Measurements from ENCODE around the gene CFAP43.

GRCh38 chr10:104123397-104123796 is 108.8 kb downstream of the CFAP43 start:
- TF ChIP-seq EP300 (IDR thresholded peaks at IDR 0.05; ENCODE audit: borderline replicate concordance in 1 of 2, control insufficient read depth in 1 of 2, low read depth in 2 of 2, low read length in 2 of 2) (no peak), SPI1 (IDR thresholded peaks at IDR 0.05; ENCODE audit: borderline replicate concordance, insufficient read depth, low read depth, low read length) (no peak), USF2 (IDR thresholded peaks at IDR 0.05; ENCODE audit: borderline replicate concordance, low read depth, low read length) (no peak), ZNF384 (IDR thresholded peaks at IDR 0.05; ENCODE audit: borderline replicate concordance, low read depth, low read length) (no peak), CBX5 (IDR thresholded peaks at IDR 0.05; ENCODE audit: low read depth) (no peak), YY1 (IDR thresholded peaks at IDR 0.05; ENCODE audit: low read depth, low read length) (no peak), E2F4 (IDR thresholded peaks at IDR 0.05; ENCODE audit: low read depth, low read length) (no peak), SMC3 (IDR thresholded peaks at IDR 0.05; ENCODE audit: borderline replicate concordance, low read length) (peak; percentile 43; the same call in 1 of the 2 replicates), RBBP5 (conservative IDR thresholded peaks at IDR 0.05) (no peak), IKZF1 (conservative IDR thresholded peaks at IDR 0.05) (no peak), POLR2A (IDR thresholded peaks at IDR 0.05; ENCODE audit: low read depth, low read length) (no peak), RCOR1 (conservative IDR thresholded peaks at IDR 0.05; ENCODE audit: low read depth, low read length) (no peak)
- TF ChIP-seq, protein P1, sequence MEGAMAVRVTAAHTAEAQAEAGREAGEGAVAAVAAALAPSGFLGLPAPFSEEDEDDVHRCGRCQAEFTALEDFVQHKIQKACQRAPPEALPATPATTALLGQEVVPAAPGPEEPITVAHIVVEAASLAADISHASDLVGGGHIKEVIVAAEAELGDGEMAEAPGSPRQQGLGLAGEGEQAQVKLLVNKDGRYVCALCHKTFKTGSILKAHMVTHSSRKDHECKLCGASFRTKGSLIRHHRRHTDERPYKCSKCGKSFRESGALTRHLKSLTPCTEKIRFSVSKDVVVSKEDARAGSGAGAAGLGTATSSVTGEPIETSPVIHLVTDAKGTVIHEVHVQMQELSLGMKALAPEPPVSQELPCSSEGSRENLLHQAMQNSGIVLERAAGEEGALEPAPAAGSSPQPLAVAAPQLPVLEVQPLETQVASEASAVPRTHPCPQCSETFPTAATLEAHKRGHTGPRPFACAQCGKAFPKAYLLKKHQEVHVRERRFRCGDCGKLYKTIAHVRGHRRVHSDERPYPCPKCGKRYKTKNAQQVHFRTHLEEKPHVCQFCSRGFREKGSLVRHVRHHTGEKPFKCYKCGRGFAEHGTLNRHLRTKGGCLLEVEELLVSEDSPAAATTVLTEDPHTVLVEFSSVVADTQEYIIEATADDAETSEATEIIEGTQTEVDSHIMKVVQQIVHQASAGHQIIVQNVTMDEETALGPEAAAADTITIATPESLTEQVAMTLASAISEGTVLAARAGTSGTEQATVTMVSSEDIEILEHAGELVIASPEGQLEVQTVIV (IDR thresholded peaks at IDR 0.05; ENCODE audit: borderline replicate concordance, partially characterized antibody), result no peak
- TF ChIP-seq, protein P2, sequence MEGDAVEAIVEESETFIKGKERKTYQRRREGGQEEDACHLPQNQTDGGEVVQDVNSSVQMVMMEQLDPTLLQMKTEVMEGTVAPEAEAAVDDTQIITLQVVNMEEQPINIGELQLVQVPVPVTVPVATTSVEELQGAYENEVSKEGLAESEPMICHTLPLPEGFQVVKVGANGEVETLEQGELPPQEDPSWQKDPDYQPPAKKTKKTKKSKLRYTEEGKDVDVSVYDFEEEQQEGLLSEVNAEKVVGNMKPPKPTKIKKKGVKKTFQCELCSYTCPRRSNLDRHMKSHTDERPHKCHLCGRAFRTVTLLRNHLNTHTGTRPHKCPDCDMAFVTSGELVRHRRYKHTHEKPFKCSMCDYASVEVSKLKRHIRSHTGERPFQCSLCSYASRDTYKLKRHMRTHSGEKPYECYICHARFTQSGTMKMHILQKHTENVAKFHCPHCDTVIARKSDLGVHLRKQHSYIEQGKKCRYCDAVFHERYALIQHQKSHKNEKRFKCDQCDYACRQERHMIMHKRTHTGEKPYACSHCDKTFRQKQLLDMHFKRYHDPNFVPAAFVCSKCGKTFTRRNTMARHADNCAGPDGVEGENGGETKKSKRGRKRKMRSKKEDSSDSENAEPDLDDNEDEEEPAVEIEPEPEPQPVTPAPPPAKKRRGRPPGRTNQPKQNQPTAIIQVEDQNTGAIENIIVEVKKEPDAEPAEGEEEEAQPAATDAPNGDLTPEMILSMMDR (IDR thresholded peaks at IDR 0.05 in 2 of 3, conservative IDR thresholded peaks at IDR 0.05 in 1 of 3; ENCODE audit: control insufficient read depth in 2 of 3, extremely low read depth in 1 of 3, insufficient read depth in 1 of 3, low read depth in 3 of 3, low read length in 3 of 3), result peak; percentile 29 to 60 (median 30); a peak in 4 of 6 replicates

All from GM12878 (cell line).